IPS-18c (cell line): ENCODE data around the gene GPATCH3.

Experiments
- H3K4me3 ChIP-seq: 2 replicates; pipeline ENCODE4 v1.7.0; 2013; ENCODE audit warnings: low read depth, mild to moderate bottlenecking, low read length, moderate library complexity; ENCODE audit not compliant: insufficient read depth
- H3K9me3 ChIP-seq: one replicate; pipeline ENCODE4 v1.6.1; 2013; ENCODE audit warnings: mild to moderate bottlenecking, low read length, moderate library complexity; ENCODE audit not compliant: control insufficient read depth, insufficient read depth

GPATCH3 gene

GRCh38 chr1:26921126-26921539 is 20.9 kb upstream of the GPATCH3 start:
- peak overlapping the region; percentile 43; the same call in 1 of the 2 replicates for H3K4me3 ChIP-seq
- H3K9me3 ChIP-seq = no peaks in the 10 kb centered on the region

GRCh38 chr1:26915204-26915842 is 15.1 kb upstream of the GPATCH3 start:
- H3K9me3 ChIP-seq = no peaks in the 10 kb centered on the region
- no peak overlapping the region for H3K4me3 ChIP-seq

GRCh38 chr1:26913754-26914619 is 13.7 kb upstream of the GPATCH3 start, which contains the start of gene NR0B2:
TSS of gene NR0B2 (minus strand) at chr1:26913975. CDS start at chr1:26913940, 35 bp downstream.
- no peaks in the 10 kb centered on the region for H3K9me3 ChIP-seq
- no peak within 1 kb of the TSS for H3K4me3 ChIP-seq

- Histone ChIP-seq H3K9me3 (no peaks in the 10 kb centered on the region), H3K4me3 (no peak overlapping the region)
These were observed 13.1 kb upstream of the GPATCH3 start for GRCh38 chr1:26913389-26913753.

- Histone ChIP-seq H3K9me3 (no peaks in the 10 kb centered on the region), H3K4me3 (no peak overlapping the region)
These were observed 11.9 kb upstream of the GPATCH3 start for GRCh38 chr1:26912147-26912490.

GRCh38 chr1:26911399-26912146 is 11.3 kb upstream of the GPATCH3 start:
- Histone ChIP-seq H3K4me3 (no peak overlapping the region), H3K9me3 (no peaks in the 10 kb centered on the region)

- H3K4me3 ChIP-seq = no peak overlapping the region
- H3K9me3 ChIP-seq = no peaks in the 10 kb centered on the region
These were observed 10.3 kb upstream of the GPATCH3 start for GRCh38 chr1:26910343-26911160.

- H3K4me3 ChIP-seq = no peak overlapping the region
- no peaks in the 10 kb centered on the region for H3K9me3 ChIP-seq
These were observed 9.7 kb upstream of the GPATCH3 start for GRCh38 chr1:26909951-26910342.

- H3K4me3 ChIP-seq = no peak overlapping the region
- H3K9me3 ChIP-seq = no peaks in the 10 kb centered on the region
These were observed 7.0 kb upstream of the GPATCH3 start for GRCh38 chr1:26907071-26907917.

GRCh38 chr1:26900815-26901511 is 696 bp upstream of the GPATCH3 start:
- Histone ChIP-seq H3K9me3 (no peaks in the 10 kb centered on the region), H3K4me3 (peak overlapping the region; percentile 83; the same call in 1 of the 2 replicates)

- no peaks in the 10 kb centered on the region for H3K9me3 ChIP-seq
- H3K4me3 ChIP-seq = no peak overlapping the region
These were observed 2.9 kb downstream of the GPATCH3 start for GRCh38 chr1:26897351-26897750.

GRCh38 chr1:26894263-26894662 is 6.0 kb downstream of the GPATCH3 start:
- Histone ChIP-seq H3K4me3 (no peak overlapping the region), H3K9me3 (no peaks in the 10 kb centered on the region)

GRCh38 chr1:26890467-26890796 is 9.8 kb downstream of the GPATCH3 start:
- no peaks in the 10 kb centered on the region for H3K9me3 ChIP-seq
- peak overlapping the region; percentile 85 for H3K4me3 ChIP-seq

- Histone ChIP-seq H3K4me3 (peak within 1 kb of the TSS; percentile 85), H3K9me3 (no peaks in the 10 kb centered on the region)
These were observed 10.5 kb downstream of the GPATCH3 start, which contains the start of gene GPN2 for GRCh38 chr1:26889551-26890466. TSS of gene GPN2 (minus strand) at chr1:26890283. CDS start at chr1:26890096, 187 bp downstream.

GRCh38 chr1:26888231-26888630 is 12.0 kb downstream of the GPATCH3 start:
- H3K4me3 ChIP-seq = no peak overlapping the region
- H3K9me3 ChIP-seq = no peaks in the 10 kb centered on the region
